ENCODE data around the gene MDFIC. TPM values are rescaled to one million over a fixed set of nuclear protein-coding genes. Genes with fewer than 3 reads are reported as not detected.
A peak's percentile ranks its signal among the peaks of the same experiment; 100 is the strongest.

Gene MDFIC
- total and polyA plus RNA-seq, 5 donors = 9.2 to 23.8 (median 20.6) TPM

- Histone ChIP-seq H3K27ac (ENCODE audit: low read length) (no peak overlapping the region), H3K9me3 (ENCODE audit: control insufficient read depth, low read length) (no peaks in the 10 kb centered on the region), H3K27me3 (ENCODE audit: control insufficient read depth, insufficient read depth) (no peaks in the 10 kb centered on the region), H3K4me1 (ENCODE audit: control insufficient read depth, insufficient read depth, low read length) (no peaks in the 10 kb centered on the region), H3K4me3 (ENCODE audit: low read length) (no peak overlapping the region)
- intact Hi-C loops (cut with DNase I) = no loop called here
- DNase-seq = no peak
- no peak for ATAC-seq
- WGBS = 94% methylated on average over 2 of the region's 2 CpGs
Observed at GRCh38 chr7:114953724-114954123, 31.8 kb downstream of the MDFIC start.

GRCh38 chr7:114956702-114957101 is 34.8 kb downstream of the MDFIC start:
- DNase-seq (no peak), ATAC-seq (no peak)
- H3K27ac ChIP-seq (ENCODE audit: low read length) = no peak overlapping the region
- no peaks in the 10 kb centered on the region for H3K4me1 ChIP-seq (ENCODE audit: control insufficient read depth, insufficient read depth, low read length)
- H3K4me3 ChIP-seq (ENCODE audit: low read length) = no peak overlapping the region
- H3K9me3 ChIP-seq (ENCODE audit: control insufficient read depth, low read length) = no peaks in the 10 kb centered on the region
- intact Hi-C loops (cut with DNase I) = no loop called here
- H3K27me3 ChIP-seq (ENCODE audit: control insufficient read depth, insufficient read depth) = no peaks in the 10 kb centered on the region

GRCh38 chr7:114957444-114957843 is 35.5 kb downstream of the MDFIC start:
- intact Hi-C loops (cut with DNase I) = no loop called here
- DNase-seq (no peak), ATAC-seq (no peak)
- Histone ChIP-seq H3K27ac (ENCODE audit: low read length) (no peak overlapping the region), H3K4me3 (ENCODE audit: low read length) (no peak overlapping the region), H3K9me3 (ENCODE audit: control insufficient read depth, low read length) (no peaks in the 10 kb centered on the region), H3K4me1 (ENCODE audit: control insufficient read depth, insufficient read depth, low read length) (no peaks in the 10 kb centered on the region), H3K27me3 (ENCODE audit: control insufficient read depth, insufficient read depth) (no peaks in the 10 kb centered on the region)
- 97% methylated on average over 1 of the region's 1 CpG for WGBS

- Histone ChIP-seq H3K4me3 (ENCODE audit: low read length) (no peak overlapping the region), H3K27me3 (ENCODE audit: control insufficient read depth, insufficient read depth) (no peaks in the 10 kb centered on the region), H3K27ac (ENCODE audit: low read length) (no peak overlapping the region), H3K4me1 (ENCODE audit: control insufficient read depth, insufficient read depth, low read length) (no peaks in the 10 kb centered on the region), H3K9me3 (ENCODE audit: control insufficient read depth, low read length) (no peaks in the 10 kb centered on the region)
- intact Hi-C loops (cut with DNase I) = no loop called here
- no peak for DNase-seq
- WGBS = 90% methylated on average over 3 of the region's 3 CpGs
- no peak for ATAC-seq
Observed at GRCh38 chr7:114959931-114960330, 38.0 kb downstream of the MDFIC start.

GRCh38 chr7:114962441-114962840 is 40.5 kb downstream of the MDFIC start:
- WGBS = 52% methylated on average over 3 of the region's 3 CpGs
- peak in 1 of 2 donors; percentile 48 for ATAC-seq
- intact Hi-C loops (cut with DNase I) = no loop called here

GRCh38 chr7:114966156-114966555 is 44.3 kb downstream of the MDFIC start:
- Histone ChIP-seq H3K4me1 (ENCODE audit: control insufficient read depth, insufficient read depth, low read length) (no peaks in the 10 kb centered on the region), H3K9me3 (ENCODE audit: control insufficient read depth, low read length) (no peaks in the 10 kb centered on the region), H3K27ac (ENCODE audit: low read length) (no peak overlapping the region), H3K27me3 (ENCODE audit: control insufficient read depth, insufficient read depth) (no peaks in the 10 kb centered on the region), H3K4me3 (ENCODE audit: low read length) (no peak overlapping the region)
- 82% methylated on average over 2 of the region's 2 CpGs for WGBS
- intact Hi-C loops (cut with DNase I) = no loop called here
- DNase-seq (no peak), ATAC-seq (no peak)

More at GRCh38 chr7:114962441-114962840, 40.5 kb downstream of the MDFIC start:
- no peaks in the 10 kb centered on the region for H3K4me1 ChIP-seq (ENCODE audit: control insufficient read depth, insufficient read depth, low read length)
- no peak overlapping the region for H3K4me3 ChIP-seq (ENCODE audit: low read length)
- H3K9me3 ChIP-seq (ENCODE audit: control insufficient read depth, low read length) = no peaks in the 10 kb centered on the region
- H3K27me3 ChIP-seq (ENCODE audit: control insufficient read depth, insufficient read depth) = no peaks in the 10 kb centered on the region
- no peak for DNase-seq
- no peak overlapping the region for H3K27ac ChIP-seq (ENCODE audit: low read length)

- 97% methylated on average over 4 of the region's 4 CpGs for WGBS
- intact Hi-C loops (cut with DNase I) = no loop called here
- Histone ChIP-seq H3K27me3 (ENCODE audit: control insufficient read depth, insufficient read depth) (no peaks in the 10 kb centered on the region), H3K4me3 (ENCODE audit: low read length) (no peak overlapping the region), H3K27ac (ENCODE audit: low read length) (no peak overlapping the region), H3K9me3 (ENCODE audit: control insufficient read depth, low read length) (no peaks in the 10 kb centered on the region), H3K4me1 (ENCODE audit: control insufficient read depth, insufficient read depth, low read length) (peaks cover 2% of the 10 kb centered on the region)
- ATAC-seq (no peak), DNase-seq (no peak)
Observed at GRCh38 chr7:114969096-114969495, 47.2 kb downstream of the MDFIC start.

- Histone ChIP-seq H3K27ac (ENCODE audit: low read length) (no peak overlapping the region), H3K9me3 (ENCODE audit: control insufficient read depth, low read length) (no peaks in the 10 kb centered on the region), H3K4me3 (ENCODE audit: low read length) (no peak overlapping the region), H3K4me1 (ENCODE audit: control insufficient read depth, insufficient read depth, low read length) (peaks cover 2% of the 10 kb centered on the region), H3K27me3 (ENCODE audit: control insufficient read depth, insufficient read depth) (no peaks in the 10 kb centered on the region)
- no peak for DNase-seq
- WGBS = 85% methylated on average over 3 of the region's 3 CpGs
- no peak for ATAC-seq
- intact Hi-C loops (cut with DNase I) = no loop called here
Observed at GRCh38 chr7:114970308-114970707, 48.4 kb downstream of the MDFIC start.

- no peak for ATAC-seq
- DNase-seq = no peak
- Histone ChIP-seq H3K4me3 (ENCODE audit: low read length) (no peak overlapping the region), H3K4me1 (ENCODE audit: control insufficient read depth, insufficient read depth, low read length) (peaks cover 2% of the 10 kb centered on the region), H3K27me3 (ENCODE audit: control insufficient read depth, insufficient read depth) (no peaks in the 10 kb centered on the region), H3K9me3 (ENCODE audit: control insufficient read depth, low read length) (no peaks in the 10 kb centered on the region), H3K27ac (ENCODE audit: low read length) (no peak overlapping the region)
- WGBS = 93% methylated on average over 1 of the region's 1 CpG
- intact Hi-C loops (cut with DNase I) = no loop called here
Observed at GRCh38 chr7:114970732-114971131, 48.8 kb downstream of the MDFIC start.

- H3K4me1 ChIP-seq (ENCODE audit: control insufficient read depth, insufficient read depth, low read length) = peaks cover 4% of the 10 kb centered on the region
Observed at GRCh38 chr7:114972567-114972966, 50.7 kb downstream of the MDFIC start.

GRCh38 chr7:114973147-114973546 is 51.3 kb downstream of the MDFIC start:
- Histone ChIP-seq H3K27ac (ENCODE audit: low read length) (no peak overlapping the region), H3K4me1 (ENCODE audit: control insufficient read depth, insufficient read depth, low read length) (peaks cover 4% of the 10 kb centered on the region)
- intact Hi-C loops (cut with DNase I) = no loop called here

More at GRCh38 chr7:114972567-114972966, 50.7 kb downstream of the MDFIC start:
- ATAC-seq (no peak), DNase-seq (no peak)
- intact Hi-C loops (cut with DNase I) = no loop called here
- Histone ChIP-seq H3K9me3 (ENCODE audit: control insufficient read depth, low read length) (no peaks in the 10 kb centered on the region), H3K27me3 (ENCODE audit: control insufficient read depth, insufficient read depth) (no peaks in the 10 kb centered on the region), H3K4me3 (ENCODE audit: low read length) (no peak overlapping the region), H3K27ac (ENCODE audit: low read length) (no peak overlapping the region)
- 94% methylated on average over 3 of the region's 3 CpGs for WGBS

GRCh38 chr7:114975401-114975800 is 53.5 kb downstream of the MDFIC start:
- no peak for ATAC-seq
- Histone ChIP-seq H3K4me3 (ENCODE audit: low read length) (no peak overlapping the region), H3K27ac (ENCODE audit: low read length) (no peak overlapping the region), H3K27me3 (ENCODE audit: control insufficient read depth, insufficient read depth) (no peaks in the 10 kb centered on the region), H3K9me3 (ENCODE audit: control insufficient read depth, low read length) (no peaks in the 10 kb centered on the region), H3K4me1 (ENCODE audit: control insufficient read depth, insufficient read depth, low read length) (peaks cover 4% of the 10 kb centered on the region)
- intact Hi-C loops (cut with DNase I) = no loop called here
- WGBS = 52% methylated on average over 2 of the region's 2 CpGs
- no peak for DNase-seq

More at GRCh38 chr7:114973147-114973546, 51.3 kb downstream of the MDFIC start:
- H3K9me3 ChIP-seq (ENCODE audit: control insufficient read depth, low read length) = no peaks in the 10 kb centered on the region
- no peak for ATAC-seq
- 69% methylated on average over 3 of the region's 3 CpGs for WGBS
- H3K27me3 ChIP-seq (ENCODE audit: control insufficient read depth, insufficient read depth) = no peaks in the 10 kb centered on the region
- no peak overlapping the region for H3K4me3 ChIP-seq (ENCODE audit: low read length)
- no peak for DNase-seq
